ENCODE results near the gene PPP2R5D. TPM values are rescaled to one million over a fixed set of nuclear protein-coding genes. Genes with fewer than 3 reads are reported as not detected.

PPP2R5D gene
- total RNA-seq, 1 experiment from 2014 or later: 53.7 TPM

DNA sequence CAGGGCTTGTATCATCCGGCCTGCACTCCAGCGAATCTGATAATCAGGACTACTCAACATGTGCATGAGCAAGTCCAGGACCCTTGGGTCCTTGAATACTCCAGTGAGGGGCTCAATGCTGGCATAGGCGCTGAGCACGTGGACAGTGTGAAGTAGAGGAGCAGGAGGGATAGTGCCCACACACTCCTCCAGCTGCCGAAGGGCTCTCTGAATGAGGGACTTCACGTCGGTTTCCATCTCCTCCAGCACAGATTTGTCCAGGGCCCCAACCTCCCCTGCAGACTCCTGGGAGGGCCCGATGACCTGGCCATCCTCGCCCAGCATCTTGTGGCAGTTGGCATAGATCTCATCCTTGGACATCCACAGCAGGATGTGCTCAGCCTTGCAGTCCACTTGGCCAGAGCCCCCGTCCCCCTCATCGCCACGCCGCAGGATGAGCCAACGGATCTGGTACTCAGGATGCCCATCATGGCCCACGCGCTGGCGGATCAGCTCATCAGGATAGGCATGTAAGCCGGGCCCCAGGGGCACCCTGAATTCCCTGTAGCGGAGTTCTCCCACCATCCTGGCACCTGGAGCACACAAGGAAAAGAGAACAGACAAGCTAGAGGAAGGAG is 68.0 kb downstream of the PPP2R5D start:
- intact Hi-C loops (cut with micrococcal nuclease; ENCODE audit: unreplicated experiment): no loop called here
- no peak overlapping the region for H3K27ac ChIP-seq
- DNase-seq: no peak
- CTCF ChIA-PET: no interaction called here
- H3K79me2 ChIP-seq (ENCODE audit: low read depth): peaks cover 23% of the 10 kb centered on the region
- peaks cover 18% of the 10 kb centered on the region; the same call in 1 of the 2 replicates for H3F3A ChIP-seq (ENCODE audit: insufficient read depth, low read depth)
- POLR2A ChIA-PET (ENCODE audit: unreplicated experiment): interaction anchor here (0.7 kb wide), 1 partner anchor 921 kb away, joined by 4 read pairs; no protein-coding TSS in a partner anchor
- H3K4me2 ChIP-seq: peak overlapping the region; percentile 99
- no peaks in the 10 kb centered on the region for H4K20me1 ChIP-seq (ENCODE audit: insufficient read depth)
- peak overlapping the region; percentile 89; the same call in 1 of the 2 replicates for H3K4me3 ChIP-seq
- TF ChIP-seq EZH2 (IDR thresholded peaks at IDR 0.05; ENCODE audit: low read depth) (no peak), CTCF (conservative IDR thresholded peaks at IDR 0.05) (no peak)
- no peaks in the 10 kb centered on the region for H3K9me2 ChIP-seq (ENCODE audit: insufficient read depth)
- peaks cover 3% of the 10 kb centered on the region; the same call in 1 of the 2 replicates for H3K36me3 ChIP-seq (ENCODE audit: low read depth)
- no peaks in the 10 kb centered on the region for H3K27me3 ChIP-seq (ENCODE audit: insufficient read depth, low read depth)
- peaks cover 5% of the 10 kb centered on the region; the same call in 1 of the 2 replicates for H3K4me1 ChIP-seq (replicated peaks; ENCODE audit: insufficient read depth)
- H3K9me3 ChIP-seq (ENCODE audit: insufficient read depth, low read depth): no peaks in the 10 kb centered on the region
- no TSS peak for BruUV-seq (replicated peaks)
- H2AFZ ChIP-seq: no peak overlapping the region

DNA sequence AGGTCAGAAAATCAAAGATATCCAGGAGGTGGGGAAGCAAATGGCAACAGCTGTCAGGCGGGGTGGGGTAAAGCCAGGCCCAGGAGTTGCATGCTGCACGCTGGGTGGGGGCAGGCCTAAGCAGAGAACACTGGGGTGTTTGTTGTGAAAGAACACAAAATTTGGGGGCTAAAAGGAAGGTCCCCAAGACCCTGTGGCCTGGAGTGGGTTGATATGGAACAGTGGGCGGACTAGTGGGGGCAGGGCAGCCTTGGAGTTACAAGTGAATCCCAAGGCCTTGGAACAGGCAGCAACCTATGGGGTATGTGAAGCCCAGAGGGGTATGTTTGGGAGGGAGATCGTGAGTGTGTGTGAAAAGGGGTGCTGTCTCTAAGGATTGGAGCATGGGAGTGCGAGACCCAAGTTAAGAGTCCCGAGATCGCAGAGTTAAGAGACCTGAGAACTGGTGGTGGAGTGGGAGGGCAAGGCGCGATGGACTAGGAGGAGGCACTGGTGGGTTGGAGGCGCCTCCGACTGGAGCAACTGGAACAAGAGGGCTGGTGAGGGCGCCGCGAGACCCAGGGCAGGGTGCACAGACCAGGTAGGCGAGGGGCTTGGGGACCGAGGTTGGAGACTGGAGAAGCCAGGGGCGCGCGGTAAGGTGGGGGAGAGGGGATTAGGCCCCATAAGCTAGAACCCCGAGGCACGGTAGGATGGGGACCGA is 68.6 kb downstream of the PPP2R5D start:
- TF ChIP-seq EZH2 (IDR thresholded peaks at IDR 0.05; ENCODE audit: low read depth) (no peak), CTCF (conservative IDR thresholded peaks at IDR 0.05) (peak; percentile 28; the same call in 1 of the 2 replicates)
- no peaks in the 10 kb centered on the region for H3K9me3 ChIP-seq (ENCODE audit: insufficient read depth, low read depth)
- H3K9me2 ChIP-seq (ENCODE audit: insufficient read depth): no peaks in the 10 kb centered on the region
- peaks cover 30% of the 10 kb centered on the region for H3K79me2 ChIP-seq (ENCODE audit: low read depth)
- peak overlapping the region; percentile 89 for H3K4me3 ChIP-seq
- H3K27ac ChIP-seq: peak overlapping the region; percentile 64
- peak overlapping the region; percentile 91 for H2AFZ ChIP-seq
- peaks cover 3% of the 10 kb centered on the region; the same call in 1 of the 2 replicates for H3K36me3 ChIP-seq (ENCODE audit: low read depth)
- TSS peak; percentile 33 for BruUV-seq (replicated peaks)
- ChIA-PET POLR2A (ENCODE audit: unreplicated experiment) (interaction anchor here (0.5 to 1.0 kb wide), 5 partner anchors 69 to 920 kb away, joined by 3 to 6 read pairs (median 4); partner anchors contain the start of genes ABCC10, CNPY3 and PPP2R5D), CTCF (interaction anchor here (0.5 to 0.7 kb wide), 3 partner anchors 91 to 108 kb away, joined by 3 to 8 read pairs (median 4); no protein-coding TSS in a partner anchor)
- no peaks in the 10 kb centered on the region for H3K27me3 ChIP-seq (ENCODE audit: insufficient read depth, low read depth)
- DNase-seq: no peak
- intact Hi-C loops (cut with micrococcal nuclease; ENCODE audit: unreplicated experiment): no loop called here
- H3K4me1 ChIP-seq (replicated peaks; ENCODE audit: insufficient read depth): peaks cover 5% of the 10 kb centered on the region; the same call in 1 of the 2 replicates
- peak overlapping the region; percentile 99 for H3K4me2 ChIP-seq
- H3F3A ChIP-seq (ENCODE audit: insufficient read depth, low read depth): peaks cover 18% of the 10 kb centered on the region; the same call in 1 of the 2 replicates
- no peaks in the 10 kb centered on the region for H4K20me1 ChIP-seq (ENCODE audit: insufficient read depth)

GRCh38 chr6:43053545-43054205 is 69.3 kb downstream of the PPP2R5D start, which contains the start of gene CUL7:
CUL7 (minus strand) TSS chr6:43053851; CDS start chr6:43052788, 1,063 bp downstream.
- peak within 1 kb of the TSS; percentile 64 for H3K27ac ChIP-seq
- peak within 1 kb of the TSS; percentile 89 for H3K4me3 ChIP-seq
- TF ChIP-seq EZH2 (IDR thresholded peaks at IDR 0.05; ENCODE audit: low read depth) (no peak), CTCF (conservative IDR thresholded peaks at IDR 0.05) (0 out of 2 replicates have a peak, but pooled peaks have one; percentile 15)
- H3K4me1 ChIP-seq (replicated peaks; ENCODE audit: insufficient read depth): peaks cover 10% of the 10 kb centered on the region
- no TSS peak for BruUV-seq (replicated peaks)
- no peaks in the 10 kb centered on the region for H3K9me2 ChIP-seq (ENCODE audit: insufficient read depth)
- peaks cover 18% of the 10 kb centered on the region; the same call in 1 of the 2 replicates for H3F3A ChIP-seq (ENCODE audit: insufficient read depth, low read depth)
- no peaks in the 10 kb centered on the region for H4K20me1 ChIP-seq (ENCODE audit: insufficient read depth)
- H3K79me2 ChIP-seq (ENCODE audit: low read depth): peaks cover 36% of the 10 kb centered on the region
- ChIA-PET CTCF (interaction anchor here (0.5 to 0.9 kb wide), 5 partner anchors 46 to 117 kb away, joined by 3 to 8 read pairs (median 5); no protein-coding TSS in a partner anchor), POLR2A (ENCODE audit: unreplicated experiment) (interaction anchor here (0.5 to 1.0 kb wide), 7 partner anchors 69 to 1319 kb away, joined by 3 to 6 read pairs (median 4); partner anchors contain the start of genes ABCC10, CNPY3, PPP2R5D and SRF)
- no peaks in the 10 kb centered on the region for H3K27me3 ChIP-seq (ENCODE audit: insufficient read depth, low read depth)
- intact Hi-C loops (cut with micrococcal nuclease; ENCODE audit: unreplicated experiment): no loop called here
- H2AFZ ChIP-seq: peak within 1 kb of the TSS; percentile 91
- peaks cover 3% of the 10 kb centered on the region; the same call in 1 of the 2 replicates for H3K36me3 ChIP-seq (ENCODE audit: low read depth)
- no peaks in the 10 kb centered on the region for H3K9me3 ChIP-seq (ENCODE audit: insufficient read depth, low read depth)
- DNase-seq: peak; percentile 85 to 92
- peak within 1 kb of the TSS; percentile 99 for H3K4me2 ChIP-seq

Measured in PC-9 (cell line).